DND-41 (cell line): Measurements from ENCODE around the gene WDR5.

ENCODE experiments used
- CTCF ChIP-seq: IDR thresholded peaks from 2 replicates; pipeline ENCODE4 v1.5.1; 2012; ENCODE audit warnings: borderline replicate concordance, low read length, moderate library complexity, mild to moderate bottlenecking; ENCODE audit not compliant: poor library complexity, severe bottlenecking; ENCODE audit errors: extremely low read depth
- EZH2 ChIP-seq: IDR thresholded peaks from 3 replicates; pipeline ENCODE4 v1.6.1; 2012; ENCODE audit warnings: borderline replicate concordance, low read depth, mild to moderate bottlenecking, moderate library complexity, low read length, inconsistent platforms; ENCODE audit not compliant: severe bottlenecking

- TF ChIP-seq CTCF (no peak), EZH2 (no peak)
Observed at GRCh38 chr9:134176599-134176968, 40.7 kb downstream of the WDR5 start.
